Measurements from ENCODE around the gene LZIC.
"Not testable (repeated sequence)": the region's sequence is repeated elsewhere in the genome, so short reads cannot be mapped to it uniquely, and the experiment has no call there.

LZIC gene

DNA sequence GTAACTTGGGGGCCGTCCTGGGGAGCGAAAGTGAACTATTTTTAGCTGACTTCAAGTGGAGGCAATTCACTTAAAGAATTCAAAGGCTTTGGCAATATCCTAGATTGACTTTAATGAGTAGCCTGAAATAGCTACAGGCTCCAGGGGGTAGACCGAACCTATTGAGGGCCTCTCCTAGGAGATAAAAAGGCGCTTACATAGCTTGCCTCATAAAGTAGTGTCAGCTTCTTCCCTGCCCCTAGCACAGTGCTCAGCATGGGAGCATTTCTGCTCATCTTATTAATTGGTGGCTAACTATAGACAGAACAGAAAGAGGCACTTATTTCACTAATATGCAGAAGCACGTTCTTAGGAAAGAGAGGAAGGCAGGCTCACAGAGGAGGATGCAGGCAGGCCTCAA is 20.8 kb downstream of the LZIC start:
- Mint-ChIP-seq H3K4me1 (no peaks in the 10 kb centered on the region), H3K4me3 (no peak overlapping the region), H3K9me3 (no peaks in the 10 kb centered on the region), H3K27ac (no peak overlapping the region), H3K27me3 (peaks cover 3% of the 10 kb centered on the region), H3K36me3 (no peaks in the 10 kb centered on the region)
- DNase-seq, result no peak
- CTCF ChIA-PET, result no interaction called here

GRCh38 chr1:9920606-9921005 is 22.6 kb downstream of the LZIC start:
- Mint-ChIP-seq H3K27me3 (peaks cover 7% of the 10 kb centered on the region), H3K9me3 (no peaks in the 10 kb centered on the region), H3K4me3 (no peak overlapping the region), H3K36me3 (no peaks in the 10 kb centered on the region), H3K4me1 (no peaks in the 10 kb centered on the region), H3K27ac (no peak overlapping the region)
- CTCF ChIA-PET, result no interaction called here
- DNase-seq, result no peak

DNA sequence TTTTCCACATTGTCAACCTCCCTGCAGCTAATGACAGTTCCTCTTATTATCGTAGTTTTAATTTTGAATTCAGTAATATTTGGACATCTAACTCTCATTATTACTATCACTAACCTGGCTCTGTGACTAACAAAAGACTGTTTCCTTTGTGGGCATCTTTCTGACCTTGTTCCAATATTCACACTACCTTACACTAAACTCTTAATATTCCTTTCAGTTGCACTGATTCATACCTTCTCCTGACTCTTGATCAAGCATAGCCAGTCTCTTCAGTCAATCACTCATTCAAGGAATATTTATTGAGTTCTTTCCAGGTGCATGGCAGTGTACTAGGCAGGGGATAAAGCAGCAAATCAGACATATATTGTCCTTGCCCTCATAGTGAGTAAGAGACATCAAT is 25.3 kb downstream of the LZIC start:
- no peak for DNase-seq
- H3K36me3 Mint-ChIP-seq, result no peaks in the 10 kb centered on the region
- CTCF ChIA-PET, result no interaction called here
- no peak overlapping the region for H3K4me3 Mint-ChIP-seq
- H3K9me3 Mint-ChIP-seq, result no peaks in the 10 kb centered on the region
- peaks cover 7% of the 10 kb centered on the region for H3K27me3 Mint-ChIP-seq
- H3K27ac Mint-ChIP-seq, result no peak overlapping the region
- no peaks in the 10 kb centered on the region for H3K4me1 Mint-ChIP-seq

DNA sequence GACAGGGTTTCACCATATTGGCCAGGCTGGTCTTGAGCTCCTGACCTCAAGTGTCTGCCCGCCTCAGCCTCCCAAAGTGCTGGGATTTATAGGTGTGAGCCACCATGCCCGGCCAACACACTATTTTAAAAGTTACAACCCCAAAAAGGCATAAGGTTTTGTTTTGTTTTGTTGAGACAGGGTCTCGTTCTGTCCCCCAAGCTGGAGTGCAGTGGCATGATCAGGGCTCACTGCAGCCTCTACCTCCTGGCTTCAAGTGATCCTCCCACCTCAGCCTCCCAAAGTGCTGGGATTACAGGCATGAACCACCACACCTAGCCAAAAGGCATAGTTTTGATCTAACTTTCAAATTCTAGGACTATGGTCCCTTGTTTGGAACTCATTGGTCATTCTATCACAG is 25.7 kb downstream of the LZIC start:
- CTCF ChIA-PET, H3K27ac Mint-ChIP-seq, H3K27me3 Mint-ChIP-seq, H3K4me3 Mint-ChIP-seq, H3K4me1 Mint-ChIP-seq, H3K9me3 Mint-ChIP-seq, H3K36me3 Mint-ChIP-seq, DNase-seq: not testable (repeated sequence)

- Mint-ChIP-seq H3K4me3 (no peak overlapping the region), H3K9me3 (no peaks in the 10 kb centered on the region), H3K4me1 (peaks cover 5% of the 10 kb centered on the region), H3K27me3 (peaks cover 7% of the 10 kb centered on the region), H3K27ac (no peak overlapping the region), H3K36me3 (no peaks in the 10 kb centered on the region)
- DNase-seq, result no peak
- CTCF ChIA-PET, result interaction anchor here (0.8 to 1.2 kb wide), 2 partner anchors 33 to 35 kb away, joined by 3 read pairs; no protein-coding TSS in a partner anchor
Observed at GRCh38 chr1:9916452-9916851, 26.7 kb downstream of the LZIC start.

- H3K4me1 Mint-ChIP-seq, result peaks cover 13% of the 10 kb centered on the region
- DNase-seq, result no peak
- H3K4me3 Mint-ChIP-seq, result no peak overlapping the region
- H3K27me3 Mint-ChIP-seq, result peaks cover 7% of the 10 kb centered on the region
- no peaks in the 10 kb centered on the region for H3K36me3 Mint-ChIP-seq
- no peak overlapping the region for H3K27ac Mint-ChIP-seq
- no peaks in the 10 kb centered on the region for H3K9me3 Mint-ChIP-seq
- CTCF ChIA-PET, result interaction anchor here (0.8 to 3.1 kb wide), 3 partner anchors 39 to 130 kb away, joined by 3 to 21 read pairs (median 6); no protein-coding TSS in a partner anchor
Observed at GRCh38 chr1:9914610-9914937, 28.6 kb downstream of the LZIC start.

- H3K9me3 Mint-ChIP-seq, result no peaks in the 10 kb centered on the region
- CTCF ChIA-PET, result interaction anchor here (0.8 to 2.2 kb wide), 4 partner anchors 8 to 854 kb away, joined by 3 to 6 read pairs (median 4); no protein-coding TSS in a partner anchor
- no peak for DNase-seq
- H3K27me3 Mint-ChIP-seq, result peaks cover 8% of the 10 kb centered on the region
- peak overlapping the region; percentile 0 for H3K4me3 Mint-ChIP-seq
- H3K4me1 Mint-ChIP-seq, result peaks cover 30% of the 10 kb centered on the region
- H3K36me3 Mint-ChIP-seq, result no peaks in the 10 kb centered on the region
- H3K27ac Mint-ChIP-seq, result peak overlapping the region; percentile 50
Observed at GRCh38 chr1:9912264-9912936, 30.8 kb downstream of the LZIC start.

DNA sequence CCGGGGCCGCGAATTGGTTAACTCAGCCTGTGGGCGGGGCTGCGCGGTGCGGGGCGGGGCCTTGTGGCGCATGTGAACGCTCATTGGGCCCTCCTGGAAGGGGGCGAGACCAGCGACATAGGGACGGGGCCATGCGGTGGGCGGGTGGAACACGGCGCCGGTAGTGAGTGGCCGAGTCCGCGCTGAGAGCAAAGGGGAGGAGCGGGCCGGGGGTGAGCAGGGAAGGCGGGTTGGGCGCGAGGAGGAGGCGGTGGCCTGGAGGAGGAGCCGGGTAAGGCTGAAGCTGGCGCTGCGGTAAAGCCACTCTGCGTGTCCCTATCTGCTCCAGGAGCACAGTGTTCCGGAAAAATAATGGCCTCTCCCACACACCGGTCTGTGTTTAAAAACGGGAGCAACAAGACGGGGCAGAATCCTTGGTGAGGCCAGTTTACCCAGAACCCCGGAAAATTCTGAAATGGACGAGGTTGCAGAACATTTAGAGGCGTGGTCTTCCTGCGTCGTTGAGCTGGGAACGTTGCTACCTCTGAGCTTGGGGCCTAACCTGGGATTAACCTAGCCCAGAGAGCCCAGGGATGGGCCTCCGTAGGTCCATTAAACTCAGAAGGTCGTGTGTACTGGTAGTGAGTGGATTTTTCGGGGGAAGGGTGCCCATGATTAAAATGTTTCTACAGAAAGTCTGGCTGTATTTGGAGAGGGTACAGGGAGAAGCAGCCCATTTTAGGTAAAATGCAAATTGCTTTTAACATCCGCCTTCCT is 32.6 kb downstream of the LZIC start:
- DNase-seq, result peak; percentile 100
- no peaks in the 10 kb centered on the region for H3K9me3 Mint-ChIP-seq
- H3K27ac Mint-ChIP-seq, result peak overlapping the region; percentile 99
- no peaks in the 10 kb centered on the region for H3K36me3 Mint-ChIP-seq
- peaks cover 30% of the 10 kb centered on the region for H3K4me1 Mint-ChIP-seq
- H3K27me3 Mint-ChIP-seq, result peaks cover 4% of the 10 kb centered on the region
- H3K4me3 Mint-ChIP-seq, result peak overlapping the region; percentile 91
- CTCF ChIA-PET, result interaction anchor here (0.7 to 1.1 kb wide), 4 partner anchors 31 to 318 kb away, joined by 3 to 4 read pairs (median 3); no protein-coding TSS in a partner anchor

DNA sequence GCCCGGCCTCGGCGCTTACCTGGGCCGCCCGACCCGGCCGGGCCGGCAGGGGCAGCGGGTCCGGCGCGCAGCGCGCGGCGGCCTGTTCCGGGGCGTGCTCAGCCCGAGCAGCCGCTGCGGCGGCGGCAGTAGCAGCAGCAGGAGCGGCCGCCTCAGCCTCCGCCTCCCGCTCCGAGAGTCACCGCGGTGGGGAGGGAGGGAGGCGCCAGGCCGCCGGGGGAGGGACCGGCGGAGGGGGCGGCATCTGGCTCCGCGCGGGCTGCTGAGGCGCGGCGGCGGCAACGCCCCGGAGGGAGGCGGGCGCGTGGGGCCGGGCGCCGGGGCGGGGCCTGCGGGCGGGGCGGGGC is 33.1 kb downstream of the LZIC start, which contains the start of gene CTNNBIP1:
Gene CTNNBIP1 (minus strand): TSS at position 194 of the 347 bp plus-strand sequence. CDS start 38,205 bp downstream, outside the sequence.
- CTCF ChIA-PET, result interaction anchor here (1.1 kb wide), 1 partner anchor 35 kb away, joined by 4 read pairs; no protein-coding TSS in a partner anchor
- H3K9me3 Mint-ChIP-seq, result no peaks in the 10 kb centered on the region

DNA sequence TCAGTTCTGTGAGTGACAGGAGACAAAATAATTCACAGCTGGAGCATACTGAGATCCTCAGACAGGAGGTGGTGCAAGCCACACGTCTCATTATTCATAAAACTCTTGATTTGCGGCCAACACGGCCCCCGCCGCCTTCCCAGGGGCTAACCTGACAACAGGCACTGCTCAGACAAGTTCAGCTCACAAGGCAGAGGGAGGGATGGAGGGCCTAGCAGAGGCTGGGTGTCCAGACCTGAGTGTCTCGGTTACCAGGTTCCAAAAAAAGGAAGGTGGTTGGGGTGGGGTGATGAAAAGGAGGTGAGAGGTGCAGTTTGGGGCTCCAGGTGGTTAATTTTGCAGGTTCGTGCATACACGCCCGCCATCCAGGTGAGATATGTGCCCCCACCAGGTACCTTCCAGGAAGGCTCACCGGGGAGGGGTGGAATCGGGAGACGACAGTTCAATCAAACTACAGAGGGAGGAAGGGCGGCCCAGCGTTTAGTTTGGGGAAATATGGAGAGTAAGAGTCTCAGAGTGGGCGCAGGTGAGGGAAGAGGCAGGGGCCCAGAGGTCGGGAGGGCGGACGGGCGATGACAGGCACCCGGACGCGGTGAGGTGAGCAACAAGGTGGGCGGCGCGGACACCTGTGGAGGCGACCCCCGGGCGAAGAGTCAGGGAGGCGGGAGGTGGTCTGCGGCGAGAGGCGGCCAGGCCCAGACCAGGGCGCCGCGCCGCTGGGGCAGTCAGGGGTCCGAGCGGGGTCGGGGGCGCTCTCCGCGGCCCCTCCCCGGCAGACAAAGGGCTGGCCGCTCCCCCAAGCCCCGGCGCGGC is 33.8 kb downstream of the LZIC start:
- Mint-ChIP-seq H3K4me1 (peaks cover 33% of the 10 kb centered on the region), H3K4me3 (peak overlapping the region; percentile 82), H3K36me3 (no peaks in the 10 kb centered on the region), H3K27ac (peak overlapping the region; percentile 77), H3K27me3 (peaks cover 4% of the 10 kb centered on the region), H3K9me3 (no peaks in the 10 kb centered on the region)
- CTCF ChIA-PET, result no interaction called here
- peak; percentile 59 for DNase-seq

More for the DNA sequence above, 33.1 kb downstream of the LZIC start, which contains the start of gene CTNNBIP1:
- peaks cover 4% of the 10 kb centered on the region for H3K27me3 Mint-ChIP-seq
- peak within 1 kb of the TSS; percentile 99 for H3K27ac Mint-ChIP-seq
- no peak for DNase-seq
- H3K4me3 Mint-ChIP-seq, result peak within 1 kb of the TSS; percentile 91
- H3K36me3 Mint-ChIP-seq, result no peaks in the 10 kb centered on the region
- H3K4me1 Mint-ChIP-seq, result peaks cover 32% of the 10 kb centered on the region

- peaks cover 33% of the 10 kb centered on the region for H3K4me1 Mint-ChIP-seq
- CTCF ChIA-PET, result no interaction called here
- H3K27ac Mint-ChIP-seq, result peak overlapping the region; percentile 77
- H3K27me3 Mint-ChIP-seq, result peaks cover 4% of the 10 kb centered on the region
- no peaks in the 10 kb centered on the region for H3K9me3 Mint-ChIP-seq
- H3K36me3 Mint-ChIP-seq, result no peaks in the 10 kb centered on the region
- peak overlapping the region; percentile 82 for H3K4me3 Mint-ChIP-seq
- no peak for DNase-seq
Observed at GRCh38 chr1:9908871-9909233, 34.3 kb downstream of the LZIC start.

DNA sequence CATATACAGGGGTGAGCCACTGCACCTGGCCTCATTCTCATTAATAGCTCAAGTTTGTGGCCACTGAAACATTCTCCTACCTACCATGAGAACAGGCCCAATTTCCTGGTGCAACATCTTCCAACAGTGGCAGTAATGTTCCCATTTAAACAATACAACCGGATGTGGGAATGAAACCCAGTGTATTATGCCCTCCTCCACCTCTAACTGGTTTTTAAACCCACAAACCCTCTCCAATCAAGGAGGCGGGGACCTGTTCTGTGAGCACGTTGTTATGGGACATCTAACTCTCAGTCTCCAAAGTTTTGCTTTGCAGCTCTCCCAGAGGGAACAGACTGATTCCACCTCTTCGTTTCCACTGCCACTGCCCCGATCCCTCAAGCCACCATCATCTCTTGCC is 35.8 kb downstream of the LZIC start:
- CTCF ChIA-PET, result interaction anchor here (0.6 kb wide), 1 partner anchor 724 kb away, joined by 3 read pairs; no protein-coding TSS in a partner anchor
- no peak overlapping the region for H3K27ac Mint-ChIP-seq

DNA sequence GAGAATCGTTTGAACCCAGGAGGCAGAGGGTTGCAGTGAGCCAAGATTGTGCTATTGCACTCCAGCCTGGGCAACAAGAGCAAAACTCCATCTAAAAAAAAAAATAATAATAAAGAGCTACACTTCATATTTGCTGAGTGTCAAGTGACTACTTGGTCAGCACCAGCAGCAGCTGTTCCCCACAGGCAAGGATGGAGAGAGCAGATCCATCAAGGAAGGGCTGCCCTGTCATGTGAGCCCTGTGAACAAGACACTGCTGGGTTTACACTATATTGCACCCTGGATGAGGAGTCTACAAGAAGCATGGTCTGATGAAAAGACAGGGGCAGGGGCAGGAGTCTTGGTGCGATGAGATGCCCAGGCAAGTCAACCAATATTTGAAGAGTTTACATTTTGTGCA is 36.7 kb downstream of the LZIC start:
- peaks cover 28% of the 10 kb centered on the region for H3K4me1 Mint-ChIP-seq
- H3K27me3 Mint-ChIP-seq, result peaks cover 4% of the 10 kb centered on the region
- CTCF ChIA-PET, result no interaction called here
- no peak overlapping the region for H3K27ac Mint-ChIP-seq
- no peaks in the 10 kb centered on the region for H3K36me3 Mint-ChIP-seq
- H3K9me3 Mint-ChIP-seq, result no peaks in the 10 kb centered on the region
- DNase-seq, result no peak
- no peak overlapping the region for H3K4me3 Mint-ChIP-seq

More for the DNA sequence above, 35.8 kb downstream of the LZIC start:
- Mint-ChIP-seq H3K4me1 (peaks cover 33% of the 10 kb centered on the region), H3K4me3 (no peak overlapping the region), H3K27me3 (peaks cover 4% of the 10 kb centered on the region), H3K9me3 (no peaks in the 10 kb centered on the region), H3K36me3 (no peaks in the 10 kb centered on the region)
- no peak for DNase-seq

GRCh38 chr1:9905010-9905409 is 38.2 kb downstream of the LZIC start:
- no peak overlapping the region for H3K4me3 Mint-ChIP-seq
- no peaks in the 10 kb centered on the region for H3K9me3 Mint-ChIP-seq
- CTCF ChIA-PET, result interaction anchor here (0.6 to 1.2 kb wide), 3 partner anchors 14 to 234 kb away, joined by 3 to 4 read pairs (median 4); no protein-coding TSS in a partner anchor
- peaks cover 31% of the 10 kb centered on the region for H3K4me1 Mint-ChIP-seq
- peaks cover 4% of the 10 kb centered on the region for H3K27me3 Mint-ChIP-seq
- no peaks in the 10 kb centered on the region for H3K36me3 Mint-ChIP-seq
- no peak overlapping the region for H3K27ac Mint-ChIP-seq
- no peak for DNase-seq

Data from activated naive CD4-positive, alpha-beta T cell treated with anti-CD3 and anti-CD28 coated beads, Interleukin-2, amount 10 ng/mL, durations not matched to agents 7 days and 5 days (primary cell).